Measurements from ENCODE around the gene GDPD4. TPM values are rescaled to one million over a fixed set of nuclear protein-coding genes. Genes with fewer than 3 reads are reported as not detected.

The GDPD4 gene
- total RNA-seq, 1 donor from 2014 or later = not detected

- Mint-ChIP-seq H3K27ac (ENCODE audit: unreplicated experiment) (no peak overlapping the region), H3K4me1 (ENCODE audit: unreplicated experiment) (peaks cover 73% of the 10 kb centered on the region), H3K9me3 (ENCODE audit: unreplicated experiment) (no peaks in the 10 kb centered on the region), H3K27me3 (ENCODE audit: unreplicated experiment) (peaks cover 8% of the 10 kb centered on the region), H3K36me3 (ENCODE audit: low read depth, unreplicated experiment) (peaks cover 11% of the 10 kb centered on the region), H3K4me3 (ENCODE audit: unreplicated experiment) (no peak overlapping the region)
- no peak for TF ChIP-seq CTCF (IDR thresholded peaks at IDR 0.05; ENCODE audit: unreplicated experiment)
- DNase-seq (ENCODE audit: low spot score) = no peak
These were observed 128.0 kb downstream of the GDPD4 start for GRCh38 chr11:77173494-77173893.

- no peak overlapping the region for H3K27ac Mint-ChIP-seq (ENCODE audit: unreplicated experiment)
- H3K36me3 Mint-ChIP-seq (ENCODE audit: low read depth, unreplicated experiment) = peaks cover 7% of the 10 kb centered on the region
- H3K4me3 Mint-ChIP-seq (ENCODE audit: unreplicated experiment) = no peak overlapping the region
- H3K27me3 Mint-ChIP-seq (ENCODE audit: unreplicated experiment) = peaks cover 8% of the 10 kb centered on the region
- DNase-seq (ENCODE audit: low spot score) = no peak
- no peak for TF ChIP-seq CTCF (IDR thresholded peaks at IDR 0.05; ENCODE audit: unreplicated experiment)
- no peaks in the 10 kb centered on the region for H3K9me3 Mint-ChIP-seq (ENCODE audit: unreplicated experiment)
- H3K4me1 Mint-ChIP-seq (ENCODE audit: unreplicated experiment) = peaks cover 78% of the 10 kb centered on the region
These were observed 128.9 kb downstream of the GDPD4 start for GRCh38 chr11:77172666-77172982.

GRCh38 chr11:77171885-77172665 is 129.4 kb downstream of the GDPD4 start:
- TF ChIP-seq CTCF (IDR thresholded peaks at IDR 0.05; ENCODE audit: unreplicated experiment) = no peak
- DNase-seq (ENCODE audit: low spot score) = peak; percentile 52
- Mint-ChIP-seq H3K4me1 (ENCODE audit: unreplicated experiment) (peaks cover 78% of the 10 kb centered on the region), H3K27me3 (ENCODE audit: unreplicated experiment) (peaks cover 8% of the 10 kb centered on the region), H3K4me3 (ENCODE audit: unreplicated experiment) (no peak overlapping the region), H3K27ac (ENCODE audit: unreplicated experiment) (no peak overlapping the region), H3K36me3 (ENCODE audit: low read depth, unreplicated experiment) (peaks cover 4% of the 10 kb centered on the region), H3K9me3 (ENCODE audit: unreplicated experiment) (no peaks in the 10 kb centered on the region)

- DNase-seq (ENCODE audit: low spot score) = no peak
- no peak overlapping the region for H3K4me3 Mint-ChIP-seq (ENCODE audit: unreplicated experiment)
- H3K27me3 Mint-ChIP-seq (ENCODE audit: unreplicated experiment) = peaks cover 8% of the 10 kb centered on the region
- no peak overlapping the region for H3K27ac Mint-ChIP-seq (ENCODE audit: unreplicated experiment)
- peaks cover 76% of the 10 kb centered on the region for H3K4me1 Mint-ChIP-seq (ENCODE audit: unreplicated experiment)
- no peaks in the 10 kb centered on the region for H3K9me3 Mint-ChIP-seq (ENCODE audit: unreplicated experiment)
- TF ChIP-seq CTCF (IDR thresholded peaks at IDR 0.05; ENCODE audit: unreplicated experiment) = no peak
- H3K36me3 Mint-ChIP-seq (ENCODE audit: low read depth, unreplicated experiment) = peaks cover 4% of the 10 kb centered on the region
These were observed 130.2 kb downstream of the GDPD4 start for GRCh38 chr11:77171254-77171653.

- Mint-ChIP-seq H3K27me3 (ENCODE audit: unreplicated experiment) (peaks cover 4% of the 10 kb centered on the region), H3K4me1 (ENCODE audit: unreplicated experiment) (peaks cover 64% of the 10 kb centered on the region), H3K27ac (ENCODE audit: unreplicated experiment) (no peak overlapping the region), H3K4me3 (ENCODE audit: unreplicated experiment) (no peak overlapping the region), H3K9me3 (ENCODE audit: unreplicated experiment) (no peaks in the 10 kb centered on the region), H3K36me3 (ENCODE audit: low read depth, unreplicated experiment) (peaks cover 4% of the 10 kb centered on the region)
- no peak for DNase-seq (ENCODE audit: low spot score)
- no peak for TF ChIP-seq CTCF (IDR thresholded peaks at IDR 0.05; ENCODE audit: unreplicated experiment)
These were observed 131.4 kb downstream of the GDPD4 start for GRCh38 chr11:77170107-77170506.
